Ovary (tissue), 9 donors: ENCODE results near the gene RABL3. TPM values are rescaled to one million over a fixed set of nuclear protein-coding genes. Genes with fewer than 3 reads are reported as not detected.

Experiments used
- DNase-seq, 5 donors: peaks; one replicate each; pipeline ENCODE4 v3.0.0-alpha.2; 2019 to 2020
- H3K27ac ChIP-seq, 2 donors: fragments of 200-600 bp; one replicate each; pipeline versions ENCODE4 v1.5.1 to v1.8.0; 2019 to 2022
- H3K27me3 ChIP-seq: fragments of 200-600 bp; one replicate; pipeline ENCODE4 v1.8.0; 2022
- H3K36me3 ChIP-seq: fragments of 200-600 bp; sonication (generic); one replicate; pipeline ENCODE4 v1.5.1; 2019
- H3K4me1 ChIP-seq: one replicate; pipeline ENCODE4 v1.8.1; 2013; ENCODE audit warnings: mild to moderate bottlenecking, moderate library complexity; ENCODE audit not compliant: insufficient read depth
- H3K4me3 ChIP-seq: fragments of 200-600 bp; sonication (generic); one replicate; pipeline ENCODE4 v1.5.1; 2017
- H3K9me3 ChIP-seq, 2 donors: fragments of 200-600 bp in 1 of 2; sonication (generic) in 1 of 2; one replicate each; pipeline versions ENCODE4 v1.5.1 to v1.8.1; 2013 to 2019; ENCODE audit warnings: mild to moderate bottlenecking in 1 of 2, moderate library complexity in 1 of 2
- CTCF ChIP-seq, 3 donors: fragments of 450-650 bp in 2 of 3; fragments of 200-600 bp in 1 of 3; IDR thresholded peaks; one replicate each; pipeline versions ENCODE4 v1.5.1 to v1.8.0; 2016 to 2022; ENCODE audit warnings: antibody characterized with exemption in 3 of 3, mild to moderate bottlenecking in 1 of 3
- EP300 ChIP-seq: sonication (generic); formaldehyde crosslinking; IDR thresholded peaks from one replicate; pipeline ENCODE4 v1.6.1; 2017; ENCODE audit warnings: antibody characterized with exemption
- POLR2A ChIP-seq: fragments of 450-650 bp; IDR thresholded peaks from one replicate; pipeline ENCODE4 v1.6.1; 2017; ENCODE audit warnings: antibody characterized with exemption, mild to moderate bottlenecking, moderate library complexity
- WGBS, 3 donors: extraction: QIAGEN DNeasy Blood & Tissue Kit in 1 of 3; methylation state at CpG; one replicate each; pipeline versions ENCODE4 v1.1.5 to v1.1.7; 2013 to 2017; 5-methylcytosine and 5-hydroxymethylcytosine counted together
- intact Hi-C, 4 donors: fragments of 100-400 bp; cut with DNase I; formaldehyde crosslinking; loops; one replicate each; pipeline versions ENCODE4 v1.11.0 to v1.15.1; 2022 to 2023
- polyA plus RNA-seq, 2 donors: library from polyadenylated mRNA; stranded (reverse); fragments of 200-250 nt in 1 of 2; fragments of 350-450 nt in 1 of 2; fragmentation: Illumina TruSeq in 1 of 2; extraction: RNeasy Lipid Tissue Mini Kit (QIAGEN cat#74804) in 1 of 2; gene quantifications; one replicate each; pipeline ENCODE4 v1.2.3, GENCODE V29; 2013 to 2014
- total RNA-seq, 7 donors: library from RNA; depleted of rRNA in 2 of 7; stranded (reverse); fragments of >200 nt in 2 of 7; fragmentation: NEBNext Ultra II Directional in 3 of 7; extraction: Animal tissue kit (Norgen Biotek cat#: 25700) in 3 of 7; gene quantifications; one replicate each; pipeline versions ENCODE4 v1.1.0 to v1.2.4, GENCODE V29; 2016 to 2023
- donor health status: DM: no; HTN: no; CAD: no; lungs with moderate emphysema.
- donor health status: DM: no; HTN: no; CAD: no.
- donor health status: Bipolar disorder and iron deficiency.
- donor health status: DM: yes; HTN: yes; CAD: no.
- donor health status: DM: no; HTN: no; CAD: no.
- donor health status: DM: yes; HTN: yes; CAD: no.

Gene RABL3
- total and polyA plus RNA-seq, 9 donors: 8.1 to 36.1 (median 26.6) TPM

DNA sequence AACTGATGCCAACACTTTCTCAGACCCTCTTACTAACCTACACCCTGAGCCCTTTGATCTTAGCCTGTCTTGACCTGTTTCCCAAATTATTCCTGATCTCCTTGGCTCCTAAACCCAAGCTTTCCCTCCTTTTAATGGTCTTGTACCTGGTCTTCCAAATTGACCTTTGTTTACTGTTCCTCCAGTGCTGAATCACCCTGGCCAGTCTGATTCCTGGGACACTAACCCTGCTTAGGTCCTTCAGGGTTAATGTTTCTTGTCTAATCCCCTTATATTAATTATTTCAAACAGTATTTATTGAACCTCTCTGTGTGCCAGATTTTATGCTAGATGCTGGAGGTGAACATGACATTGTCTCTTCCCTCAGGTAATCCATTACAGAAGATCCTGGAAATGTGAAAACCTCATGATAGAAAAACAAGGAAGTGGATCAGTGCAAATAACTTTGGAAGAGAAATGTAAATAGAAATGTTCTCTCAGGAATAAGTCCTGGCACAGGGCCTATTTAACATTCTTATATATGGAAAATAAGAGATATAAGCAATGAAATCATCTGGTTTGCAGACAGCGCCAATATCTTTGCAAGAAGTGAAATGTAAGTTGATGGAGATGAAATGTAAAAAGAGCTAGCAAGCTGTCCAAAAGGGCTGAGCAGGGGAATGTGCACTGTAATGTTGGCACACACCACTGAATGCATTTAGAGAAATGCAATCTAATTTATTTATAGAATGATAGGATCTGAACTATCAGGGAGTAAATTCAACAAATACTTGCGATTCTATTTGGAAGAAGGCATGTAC lies 81.0 kb downstream of the RABL3 start:
- WGBS, 3 donors: 7 to 10% (median 8%) methylated on average over 2 of the region's 2 CpGs
- no peak for TF ChIP-seq CTCF (IDR thresholded peaks at IDR 0.05)
- TF ChIP-seq EP300: no peak
- TF ChIP-seq POLR2A: no peak
- Histone ChIP-seq H3K36me3 (no peaks in the 10 kb centered on the region), H3K27ac (no peak overlapping the region), H3K4me3 (no peak overlapping the region), H3K4me1 (no peaks in the 10 kb centered on the region), H3K27me3 (no peaks in the 10 kb centered on the region), H3K9me3 (no peaks in the 10 kb centered on the region)
- DNase-seq: no peak
- intact Hi-C loops: no loop called here

DNA sequence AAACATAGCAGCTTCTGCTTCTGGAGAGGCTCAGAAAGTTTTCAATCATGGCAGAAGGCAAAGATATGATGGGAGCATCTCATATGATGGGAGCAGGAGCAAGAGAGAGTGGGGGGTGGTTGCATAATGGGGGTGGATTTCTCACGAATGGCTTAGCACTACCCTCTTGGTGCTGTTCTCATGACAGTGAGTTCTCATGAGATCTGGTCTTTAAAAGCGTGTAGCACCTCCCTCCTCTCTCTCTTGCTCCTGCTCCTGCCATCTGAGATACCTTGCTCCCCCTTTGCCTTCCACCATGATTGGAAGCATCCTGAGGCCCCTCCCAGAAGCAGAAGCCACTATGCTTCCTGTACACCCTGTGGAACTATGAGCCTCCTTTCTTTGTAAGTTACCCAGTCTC lies 82.5 kb downstream of the RABL3 start:
- Histone ChIP-seq H3K27me3 (no peaks in the 10 kb centered on the region), H3K36me3 (no peaks in the 10 kb centered on the region), H3K4me1 (no peaks in the 10 kb centered on the region), H3K9me3 (no peaks in the 10 kb centered on the region), H3K4me3 (no peak overlapping the region), H3K27ac (no peak overlapping the region)
- no peak for DNase-seq
- TF ChIP-seq EP300 (no peak), CTCF (IDR thresholded peaks at IDR 0.05) (no peak), POLR2A (no peak)
- intact Hi-C loops: no loop called here
- WGBS, 3 donors: 86 to 94% (median 92%) methylated on average over 2 of the region's 2 CpGs

- 87 to 95% (median 93%) methylated on average over 1 of the region's 1 CpG for WGBS, 3 donors
- Histone ChIP-seq H3K4me3 (no peak overlapping the region), H3K27me3 (no peaks in the 10 kb centered on the region), H3K9me3 (no peaks in the 10 kb centered on the region), H3K27ac (no peak overlapping the region), H3K36me3 (no peaks in the 10 kb centered on the region), H3K4me1 (no peaks in the 10 kb centered on the region)
- TF ChIP-seq CTCF (IDR thresholded peaks at IDR 0.05) (no peak), EP300 (no peak), POLR2A (no peak)
- intact Hi-C loops: no loop called here
- DNase-seq: no peak
Observed at GRCh38 chr3:120659285-120659684, 83.0 kb downstream of the RABL3 start.

DNA sequence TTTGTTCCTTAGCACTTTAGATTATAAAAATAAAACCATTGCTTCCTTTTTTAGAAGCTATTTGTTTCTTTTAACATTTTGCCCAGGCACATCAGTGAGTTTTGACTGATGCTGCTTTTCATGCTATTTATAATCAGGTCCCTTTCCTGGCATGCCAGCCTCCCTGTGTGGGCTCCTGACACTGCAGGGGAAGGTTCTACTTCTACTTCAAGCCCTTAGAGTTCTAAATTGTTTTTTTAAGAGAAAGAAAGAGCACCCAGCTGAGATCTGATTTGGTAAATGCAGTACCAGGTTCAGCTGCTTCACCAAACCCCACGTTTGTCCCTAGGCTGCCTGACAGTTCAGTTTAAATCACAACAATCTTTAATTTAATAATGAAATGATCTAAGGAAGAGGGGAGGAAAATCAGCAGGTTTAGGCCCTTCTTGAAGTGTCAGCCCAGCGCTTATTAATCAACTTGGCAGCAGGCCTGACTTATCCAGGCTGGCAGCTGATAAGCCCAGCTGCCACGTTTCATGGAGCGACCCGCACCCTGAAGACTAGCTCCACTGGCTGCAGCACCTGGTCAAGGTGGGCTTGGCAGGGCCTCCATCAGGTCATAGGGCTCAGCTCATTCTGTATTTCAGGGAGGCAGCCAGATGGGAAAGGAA lies 89.3 kb downstream of the RABL3 start:
- no peaks in the 10 kb centered on the region for H3K27me3 ChIP-seq
- H3K4me3 ChIP-seq: no peak overlapping the region
- DNase-seq: no peak
- no peak overlapping the region for H3K27ac ChIP-seq
- H3K36me3 ChIP-seq: no peaks in the 10 kb centered on the region
- H3K9me3 ChIP-seq: no peaks in the 10 kb centered on the region
- WGBS, 3 donors: 59 to 73% (median 65%) methylated on average over 5 of the region's 5 CpGs
- H3K4me1 ChIP-seq: peaks cover 1% of the 10 kb centered on the region
- TF ChIP-seq EP300 (no peak), CTCF (IDR thresholded peaks at IDR 0.05) (no peak), POLR2A (no peak)
- intact Hi-C loops: no loop called here
